Measurements from ENCODE around the gene YWHAE.

The YWHAE gene

GRCh38 chr17:1374431-1375177, 25.4 kb downstream of the YWHAE start:
- Histone ChIP-seq H3K4me3 (replicated peaks; ENCODE audit: low read depth, low read length) (no peak overlapping the region), H3K27me3 (replicated peaks; ENCODE audit: control insufficient read depth, insufficient read depth, low read length) (no peaks in the 10 kb centered on the region), H3K36me3 (ENCODE audit: control insufficient read depth, insufficient read depth, low read length) (peaks cover 1% of the 10 kb centered on the region; the same call in 1 of the 2 replicates)
- DNase-seq (ENCODE audit: extremely low read depth, insufficient read length), result no peak
- TF ChIP-seq CTCF (IDR thresholded peaks at IDR 0.05; ENCODE audit: insufficient read depth, low read length, poor library complexity, severe bottlenecking), result no peak

- Histone ChIP-seq H3K36me3 (ENCODE audit: control insufficient read depth, insufficient read depth, low read length) (peaks cover 1% of the 10 kb centered on the region; the same call in 1 of the 2 replicates), H3K27me3 (replicated peaks; ENCODE audit: control insufficient read depth, insufficient read depth, low read length) (no peaks in the 10 kb centered on the region), H3K4me3 (replicated peaks; ENCODE audit: low read depth, low read length) (no peak overlapping the region)
- DNase-seq (ENCODE audit: extremely low read depth, insufficient read length), result no peak
- no peak for TF ChIP-seq CTCF (IDR thresholded peaks at IDR 0.05; ENCODE audit: insufficient read depth, low read length, poor library complexity, severe bottlenecking)
Measured at GRCh38 chr17:1373707-1374237, 26.2 kb downstream of the YWHAE start.

GRCh38 chr17:1372618-1373017, 27.4 kb downstream of the YWHAE start:
- DNase-seq (ENCODE audit: extremely low read depth, insufficient read length), result no peak
- H3K4me3 ChIP-seq (replicated peaks; ENCODE audit: low read depth, low read length), result no peak overlapping the region
- TF ChIP-seq CTCF (IDR thresholded peaks at IDR 0.05; ENCODE audit: insufficient read depth, low read length, poor library complexity, severe bottlenecking), result no peak
- peaks cover 1% of the 10 kb centered on the region; the same call in 1 of the 2 replicates for H3K36me3 ChIP-seq (ENCODE audit: control insufficient read depth, insufficient read depth, low read length)
- H3K27me3 ChIP-seq (replicated peaks; ENCODE audit: control insufficient read depth, insufficient read depth, low read length), result no peaks in the 10 kb centered on the region

- H3K36me3 ChIP-seq (ENCODE audit: control insufficient read depth, insufficient read depth, low read length), result peaks cover 1% of the 10 kb centered on the region; the same call in 1 of the 2 replicates
- TF ChIP-seq CTCF (IDR thresholded peaks at IDR 0.05; ENCODE audit: insufficient read depth, low read length, poor library complexity, severe bottlenecking), result no peak
- no peak overlapping the region for H3K4me3 ChIP-seq (replicated peaks; ENCODE audit: low read depth, low read length)
- no peak for DNase-seq (ENCODE audit: extremely low read depth, insufficient read length)
- H3K27me3 ChIP-seq (replicated peaks; ENCODE audit: control insufficient read depth, insufficient read depth, low read length), result no peaks in the 10 kb centered on the region
Measured at GRCh38 chr17:1371893-1372590, 28.0 kb downstream of the YWHAE start.

GRCh38 chr17:1368588-1368987, 31.4 kb downstream of the YWHAE start:
- no peak for DNase-seq (ENCODE audit: extremely low read depth, insufficient read length)
- H3K27me3 ChIP-seq (replicated peaks; ENCODE audit: control insufficient read depth, insufficient read depth, low read length), result no peaks in the 10 kb centered on the region
- no peak for TF ChIP-seq CTCF (IDR thresholded peaks at IDR 0.05; ENCODE audit: insufficient read depth, low read length, poor library complexity, severe bottlenecking)
- peaks cover 1% of the 10 kb centered on the region; the same call in 1 of the 2 replicates for H3K36me3 ChIP-seq (ENCODE audit: control insufficient read depth, insufficient read depth, low read length)
- no peak overlapping the region for H3K4me3 ChIP-seq (replicated peaks; ENCODE audit: low read depth, low read length)

Measured in GM06990 (cell line).